CD4-positive, alpha-beta T cell treated with Interleukin-4 for 4 hours (primary cell): ENCODE measurements around the gene TFAP2D.

Source experiments
- DNase-seq: peaks from one replicate; pipeline ENCODE4 v3.0.0-alpha.2; 2020

TFAP2D gene

DNA sequence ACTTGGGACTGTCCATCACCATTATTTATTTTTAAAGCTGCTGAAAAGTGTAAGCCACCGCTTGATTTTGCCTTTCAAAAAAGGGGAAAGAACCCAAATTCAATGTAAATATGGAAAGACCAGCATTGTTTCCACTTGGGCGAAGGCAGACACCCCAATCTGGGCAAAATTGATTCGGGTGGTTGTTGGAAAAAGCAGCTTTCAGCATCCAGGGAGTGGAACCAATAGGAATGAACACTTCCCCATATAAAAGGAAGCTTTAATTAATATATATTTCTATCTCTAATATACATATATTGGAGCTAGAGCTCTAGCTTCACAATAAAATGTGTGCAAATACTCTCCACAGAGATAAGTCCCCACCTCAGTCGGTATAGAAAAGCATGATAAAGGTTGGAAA lies at the start of gene TFAP2D:
Gene TFAP2D, plus strand, starts transcription at position 301 of the 400 bp plus-strand sequence. CDS start 530 bp downstream, outside the sequence.
- DNase-seq = no peak

DNA sequence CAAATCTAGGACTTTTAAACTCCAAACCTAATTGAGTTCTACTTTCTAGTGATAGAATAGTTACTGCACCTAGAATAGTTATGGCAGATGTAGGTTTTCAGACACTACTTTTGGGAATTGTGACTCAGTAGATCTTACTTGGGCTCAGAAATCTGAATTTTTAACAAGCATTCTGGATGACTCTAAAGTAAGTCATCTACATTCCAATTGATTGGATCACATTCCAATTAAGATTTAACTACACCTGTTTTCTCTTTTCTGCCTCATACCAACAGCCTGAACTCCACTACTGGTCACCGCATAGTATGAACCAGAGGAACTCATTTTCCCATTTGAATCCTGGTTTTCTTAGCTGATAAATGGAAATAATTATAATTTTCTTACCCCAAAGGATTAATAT lies 49.5 kb upstream of the TFAP2D start:
- DNase-seq = no peak

DNA sequence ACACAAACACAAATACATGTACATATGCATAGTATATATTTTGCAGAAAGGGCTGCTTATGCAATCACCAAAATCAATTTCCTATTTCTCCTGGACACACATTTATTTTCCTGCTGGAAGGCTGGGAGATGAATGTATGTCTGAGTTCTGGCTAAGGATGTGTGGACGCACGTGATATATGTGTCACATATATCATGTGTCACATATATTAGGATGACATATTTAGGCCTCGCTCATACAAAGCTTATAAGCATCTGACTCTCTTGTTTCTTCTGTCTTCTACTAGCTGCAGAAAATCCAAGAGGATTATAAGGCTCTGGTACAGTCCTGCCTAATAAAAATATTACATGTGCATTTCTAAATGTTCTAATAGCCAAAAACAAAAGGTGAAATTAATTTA lies 47.2 kb upstream of the TFAP2D start:
- no peak for DNase-seq

DNA sequence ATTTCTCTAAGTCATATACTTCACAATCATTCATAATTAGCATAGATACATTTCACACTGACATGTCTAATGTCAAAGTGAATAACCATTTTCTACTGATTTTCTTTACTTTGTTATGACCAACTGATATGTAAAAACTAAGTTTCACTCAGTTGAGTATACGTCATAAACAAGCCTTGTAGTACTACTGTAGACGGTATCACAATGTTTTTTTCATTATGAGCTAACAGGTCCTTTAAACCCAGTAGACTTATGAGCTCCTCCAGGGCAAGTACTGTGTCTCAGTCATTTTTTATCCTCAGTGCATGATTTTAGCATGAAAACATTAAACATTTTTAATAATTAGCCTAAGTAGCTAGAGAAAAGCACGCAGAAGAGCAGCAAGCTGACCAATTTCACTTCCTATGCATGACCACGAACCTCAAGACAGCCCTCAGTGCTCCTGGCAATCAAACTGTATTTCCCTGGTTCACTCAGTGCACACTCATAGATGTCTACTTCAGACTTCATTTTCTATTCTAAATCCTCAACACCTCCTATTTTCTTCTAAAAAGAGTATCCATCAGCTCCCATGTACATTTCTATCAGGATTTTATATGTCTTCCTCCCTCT lies 32.0 kb upstream of the TFAP2D start:
- no peak for DNase-seq

DNA sequence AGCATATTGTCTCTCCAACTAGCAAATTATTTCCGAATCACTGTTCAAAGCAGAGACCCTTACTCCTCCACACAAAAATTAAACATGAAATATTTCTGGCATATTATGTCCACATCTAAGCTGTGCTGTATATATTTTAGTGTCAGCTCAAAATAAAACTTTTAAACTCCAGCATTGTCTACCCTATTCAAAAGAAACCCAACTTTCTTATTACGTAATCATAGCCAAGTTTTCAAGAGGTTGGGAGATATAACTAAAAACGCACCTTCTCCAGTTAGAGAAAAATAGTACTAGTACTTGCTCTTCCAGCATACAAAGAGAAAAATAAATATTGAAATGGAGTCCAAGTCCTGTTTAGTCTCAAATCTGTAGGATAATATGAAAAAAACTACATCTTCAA lies 24.1 kb upstream of the TFAP2D start:
- DNase-seq = no peak

DNA sequence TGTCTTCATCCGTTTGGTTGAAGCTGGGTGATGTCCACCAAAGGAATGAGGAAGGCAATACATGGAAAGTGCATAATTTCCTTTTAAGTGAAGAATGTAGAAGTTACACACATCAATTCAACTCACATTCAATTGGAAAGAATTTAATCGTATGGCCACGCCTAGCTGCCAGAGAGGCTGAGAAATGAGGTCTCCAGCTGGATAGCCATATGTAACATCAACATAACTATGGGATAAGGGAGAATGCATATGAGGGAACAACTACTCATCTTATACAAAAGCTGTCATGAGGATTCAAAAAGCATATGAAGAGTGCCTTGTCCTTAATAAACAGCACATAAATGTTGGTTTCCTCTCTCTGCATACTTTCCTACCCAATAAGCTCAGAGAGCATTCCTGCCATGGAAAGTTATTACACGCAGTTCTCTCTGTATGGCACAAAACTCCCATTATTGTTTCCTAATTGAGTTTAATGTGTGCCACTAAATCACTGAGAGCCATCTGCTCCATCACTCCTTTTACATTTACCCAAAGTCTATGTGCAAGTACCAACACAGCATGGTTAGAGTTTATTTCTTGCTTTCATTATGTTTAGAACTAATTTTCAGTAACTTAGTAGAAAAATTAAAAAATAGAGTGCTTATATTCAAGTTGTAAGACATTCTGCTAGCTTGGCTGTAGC lies 21.4 kb upstream of the TFAP2D start:
- DNase-seq = no peak

DNA sequence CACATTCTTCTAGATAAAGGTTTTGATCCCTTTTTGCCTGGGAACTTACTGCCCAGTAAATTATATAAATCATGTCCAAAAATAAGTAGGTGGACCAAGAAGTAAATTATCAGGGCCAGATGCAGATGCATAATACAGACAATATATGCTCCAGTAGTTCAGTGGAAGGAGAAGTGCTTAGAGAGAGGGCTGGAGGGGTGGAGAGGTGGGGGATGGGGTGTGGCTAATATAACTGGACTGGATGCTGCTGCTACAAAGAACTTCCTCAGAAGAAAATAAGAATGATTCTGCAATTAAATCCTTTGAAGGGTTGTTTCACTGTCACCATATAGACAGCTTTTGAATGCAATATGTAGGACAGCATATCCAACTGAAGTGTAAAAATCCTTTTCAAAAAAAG lies 14.8 kb upstream of the TFAP2D start:
- DNase-seq = no peak

DNA sequence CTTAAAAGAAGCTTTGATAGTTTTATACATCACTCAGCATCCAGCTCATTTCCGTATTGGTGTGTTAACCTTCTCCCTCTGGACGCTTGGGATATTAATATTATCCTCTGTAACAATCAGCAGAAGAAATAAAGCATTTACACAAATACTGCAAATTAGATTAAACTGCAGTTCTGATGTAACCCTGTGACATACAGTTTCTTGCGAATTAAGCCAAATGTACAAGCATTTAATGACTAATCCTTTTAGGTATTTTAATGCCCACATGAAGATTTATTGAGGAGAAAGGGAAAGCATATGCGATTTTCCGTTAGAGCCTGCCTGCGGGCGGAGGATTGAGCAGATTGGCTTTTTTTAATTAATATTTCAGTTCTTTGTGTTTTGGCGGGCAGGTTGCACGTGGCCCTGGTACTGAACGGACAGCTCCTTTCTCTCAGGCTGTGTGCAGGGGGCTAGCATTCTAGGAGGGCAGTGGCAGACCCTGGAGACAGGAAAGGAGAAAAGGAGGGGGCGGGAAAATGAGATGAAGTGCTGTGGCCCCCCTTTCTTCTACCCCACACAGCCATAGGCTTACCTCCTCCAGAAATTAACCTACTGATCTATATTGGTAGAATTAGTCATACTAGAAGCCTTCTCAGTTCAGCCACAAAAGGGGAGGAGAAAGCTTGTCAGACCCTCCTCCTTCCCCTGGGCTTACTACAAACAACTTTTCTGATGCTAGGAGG lies 14.1 kb upstream of the TFAP2D start:
- DNase-seq = no peak

DNA sequence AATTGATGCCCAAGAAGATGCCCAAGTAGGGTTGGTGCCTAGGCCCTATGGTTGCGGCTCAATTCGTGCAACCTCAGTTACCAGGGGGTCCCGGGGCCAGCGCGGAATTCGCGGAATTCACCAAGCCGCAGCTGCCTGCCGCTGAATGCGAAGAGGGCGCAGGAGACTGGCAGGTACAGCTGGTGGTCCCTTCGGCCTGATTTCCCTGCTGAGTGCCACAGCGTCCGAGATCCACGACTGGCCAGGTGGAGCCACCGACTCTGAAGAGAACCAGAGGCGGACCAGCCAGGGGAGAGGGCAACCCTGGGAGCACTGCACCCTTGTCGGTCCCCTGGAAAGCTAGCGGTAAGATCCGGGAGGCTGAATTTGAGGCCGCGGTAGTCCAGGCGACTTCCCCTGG lies 6.8 kb upstream of the TFAP2D start:
- no peak for DNase-seq

DNA sequence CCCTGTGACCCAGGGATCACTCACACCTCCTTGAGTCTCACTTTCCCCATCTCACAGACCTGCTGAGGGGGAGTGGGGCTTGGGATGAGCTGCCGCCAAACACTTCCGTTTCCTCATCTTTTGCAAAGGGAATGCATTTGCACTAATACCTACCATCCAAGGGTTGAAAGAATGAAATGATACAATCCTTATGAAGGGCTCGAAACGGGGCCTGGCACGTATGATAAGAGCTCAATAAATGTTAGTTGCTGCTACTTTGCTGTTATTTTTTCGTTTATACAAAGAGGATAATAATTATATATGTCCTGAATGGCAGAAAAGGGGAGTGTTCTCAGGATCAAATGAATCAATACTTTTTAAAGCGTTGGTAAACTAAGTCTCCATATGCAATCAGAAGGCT lies 6.1 kb upstream of the TFAP2D start:
- DNase-seq = no peak

DNA sequence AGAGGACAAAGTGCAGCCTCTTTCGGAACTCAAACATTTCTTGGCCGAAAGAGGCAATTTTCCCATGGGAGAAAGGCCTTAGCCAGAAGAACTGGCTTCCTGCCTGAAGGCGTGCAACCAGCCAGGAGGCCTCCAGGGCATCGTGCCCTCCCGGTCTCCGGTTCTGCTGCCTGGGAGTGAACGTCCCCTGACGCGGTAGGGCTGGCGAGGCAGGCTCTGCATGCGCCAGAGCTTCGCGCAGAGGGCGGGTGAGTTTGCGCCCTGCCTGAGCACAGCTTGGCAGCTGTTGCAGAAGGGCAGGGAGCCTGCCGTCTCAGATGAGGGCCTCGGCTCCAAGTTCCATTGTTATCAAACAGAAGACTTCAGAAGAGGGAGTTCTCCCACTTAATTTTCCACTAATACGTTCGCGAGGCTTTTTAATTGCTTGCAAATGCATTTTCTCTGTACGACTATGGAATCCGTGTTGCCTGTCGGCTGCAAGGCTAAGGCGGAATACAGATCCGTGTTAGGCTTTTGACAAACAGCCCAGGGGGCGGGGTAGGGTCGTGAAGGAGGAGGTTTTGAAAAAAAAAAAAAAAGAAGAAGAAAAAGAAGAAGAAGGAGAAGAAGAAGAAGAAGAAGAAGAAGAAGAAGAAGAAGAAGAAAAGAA lies 5.5 kb upstream of the TFAP2D start:
- DNase-seq = no peak

DNA sequence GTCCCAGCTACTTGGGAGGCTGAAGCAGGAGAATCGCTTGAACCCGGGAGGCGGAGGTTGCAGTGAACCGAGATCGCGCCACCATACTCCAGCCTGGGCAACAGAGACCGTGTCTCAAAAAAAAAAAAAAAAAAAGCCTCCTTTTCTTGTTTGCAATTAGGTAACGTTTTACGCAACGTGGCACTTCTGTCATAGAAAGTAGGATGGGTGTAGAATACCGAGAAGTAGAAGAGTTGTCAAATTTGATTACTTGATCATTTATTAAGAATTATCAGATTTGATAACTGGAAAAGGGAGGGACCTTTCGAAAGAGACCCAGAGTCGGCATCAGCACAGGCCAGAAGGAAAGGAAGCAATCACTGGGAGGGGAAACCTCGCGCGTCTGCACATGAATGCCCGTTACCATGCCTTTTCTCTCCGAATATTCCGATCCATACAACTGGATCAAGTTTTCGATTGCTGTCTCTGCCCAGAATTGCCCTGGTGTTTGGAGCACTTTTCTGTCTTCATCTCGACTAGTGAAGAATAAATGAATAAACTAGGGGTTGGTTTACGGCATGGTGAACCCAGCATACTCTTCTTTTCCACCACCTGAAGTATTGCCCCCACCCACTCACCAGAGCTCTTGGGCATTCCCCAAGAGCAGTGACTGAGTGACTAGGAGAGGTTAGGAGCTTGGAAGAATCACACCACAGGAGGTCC lies 4.5 kb upstream of the TFAP2D start:
- no peak for DNase-seq

DNA sequence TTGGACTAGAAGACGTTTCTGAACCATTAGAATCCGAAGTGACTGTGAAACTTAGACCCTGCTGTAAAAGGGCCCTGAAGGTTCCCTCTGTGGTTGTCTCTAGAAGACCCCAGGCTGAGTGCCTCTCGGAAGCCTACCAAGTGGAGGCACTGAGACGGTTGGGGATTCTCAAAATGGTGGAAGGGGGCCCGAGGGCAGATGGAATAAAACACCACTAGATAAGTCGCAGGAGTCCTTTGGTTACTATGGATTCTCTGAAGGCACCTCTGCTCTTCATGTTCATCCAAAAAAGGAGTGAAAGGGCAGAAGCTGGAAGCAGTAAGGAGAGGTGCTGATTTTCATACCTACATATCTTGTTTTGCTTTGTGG lies 4.0 kb upstream of the TFAP2D start:
- DNase-seq = no peak

DNA sequence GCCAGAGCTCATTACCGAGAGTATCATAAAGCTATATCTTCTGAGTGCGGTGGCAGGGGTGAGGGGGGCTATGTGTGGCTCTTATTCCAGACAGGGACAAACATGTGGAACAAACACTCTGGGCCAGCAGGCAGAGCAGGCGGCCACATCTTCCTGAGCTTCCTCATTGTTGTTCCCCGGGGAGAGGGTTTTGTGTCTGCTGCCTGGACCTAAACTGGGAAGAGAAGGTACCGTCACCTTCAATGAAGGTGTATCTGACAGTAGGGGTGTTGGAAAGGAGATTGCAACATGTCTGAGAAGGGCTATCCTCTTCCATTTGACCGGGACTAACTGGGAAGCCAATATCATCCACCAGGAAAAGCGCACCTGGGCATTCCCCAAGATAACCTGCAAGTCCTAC lies 1.6 kb upstream of the TFAP2D start:
- no peak for DNase-seq

DNA sequence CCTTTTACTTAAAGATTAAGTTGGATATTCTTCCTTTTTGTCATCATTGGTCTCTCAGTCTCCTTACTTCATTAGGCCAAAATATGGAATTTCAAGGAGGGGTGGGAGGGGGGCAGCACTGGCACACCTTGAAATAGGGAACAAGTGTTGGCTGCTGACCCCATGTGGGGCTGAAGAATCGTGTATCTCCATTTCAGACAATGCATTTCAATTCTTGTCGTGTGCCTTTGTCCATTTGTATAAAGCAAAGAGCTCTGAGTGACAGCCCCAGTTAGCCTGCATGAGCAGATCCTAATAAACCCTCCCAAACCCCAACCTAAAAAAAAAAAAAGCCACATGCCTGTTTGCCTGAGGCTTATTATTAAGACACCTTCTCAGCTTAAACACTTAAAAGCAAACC lies 1.0 kb upstream of the TFAP2D start:
- no peak for DNase-seq

DNA sequence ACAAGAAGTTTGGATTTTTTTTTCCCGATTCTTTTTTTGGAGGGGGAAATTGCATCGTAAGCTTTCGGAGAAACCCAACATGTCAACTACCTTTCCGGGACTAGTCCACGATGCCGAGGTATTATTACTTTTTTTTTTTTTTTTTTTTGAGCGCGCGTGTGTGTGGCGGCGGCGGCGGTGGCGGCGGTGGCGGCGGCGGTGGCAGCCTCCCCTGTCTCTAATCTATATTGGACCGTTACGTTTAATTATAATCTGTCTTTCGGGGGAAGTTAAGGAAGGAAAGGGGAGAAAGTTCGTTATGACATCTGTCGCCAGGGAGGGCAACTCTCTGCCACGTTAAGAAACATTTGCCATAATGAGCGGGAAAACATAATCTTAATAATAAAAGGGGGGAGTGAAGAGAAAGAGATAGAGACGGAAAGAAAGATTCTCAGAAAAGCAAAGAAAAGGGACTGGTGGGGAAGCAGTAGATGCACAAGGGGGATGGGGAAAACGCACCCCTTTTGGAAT lies 706 bp downstream of the TFAP2D start:
- no peak for DNase-seq

DNA sequence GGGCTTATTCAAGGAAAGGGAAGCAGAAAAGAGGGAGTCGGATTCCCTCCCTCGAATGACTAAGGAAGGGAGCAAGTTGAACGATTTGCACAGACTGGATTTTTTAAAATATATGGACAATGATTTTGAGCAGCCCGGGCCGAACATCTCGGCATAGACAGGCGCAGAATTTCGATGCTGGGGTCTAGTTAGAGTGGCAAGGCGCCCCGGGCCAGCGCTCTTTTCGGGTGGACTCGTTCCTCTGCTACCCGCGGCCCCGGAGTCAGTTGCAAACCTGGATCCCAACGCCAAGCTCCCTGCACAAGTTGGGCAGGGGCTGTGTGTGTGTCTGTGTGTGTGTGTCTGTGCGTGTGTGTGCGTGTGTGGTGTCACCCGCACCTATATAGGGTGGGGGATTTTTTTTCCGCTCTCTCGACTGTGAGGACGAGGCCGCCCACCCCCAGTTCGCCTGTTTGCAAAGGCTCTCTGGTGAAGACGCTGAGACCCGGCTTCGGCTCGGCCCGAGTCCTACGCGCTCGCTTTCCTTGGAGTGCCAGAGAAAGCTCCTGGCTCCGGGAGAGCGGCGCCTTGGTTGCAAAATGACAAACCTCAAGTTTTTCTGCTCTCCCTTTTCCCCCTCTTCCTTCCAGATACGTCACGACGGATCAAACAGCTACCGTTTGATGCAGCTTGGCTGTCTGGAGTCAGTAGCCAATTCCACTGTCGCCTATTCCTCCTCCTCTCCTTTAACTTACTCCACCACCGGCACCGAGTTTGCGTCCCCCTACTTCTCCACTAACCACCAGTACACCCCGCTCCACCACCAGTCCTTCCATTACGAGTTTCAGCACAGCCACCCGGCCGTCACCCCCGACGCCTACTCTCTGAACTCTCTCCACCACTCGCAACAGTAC lies 1.4 kb downstream of the TFAP2D start:
- no peak for DNase-seq

DNA sequence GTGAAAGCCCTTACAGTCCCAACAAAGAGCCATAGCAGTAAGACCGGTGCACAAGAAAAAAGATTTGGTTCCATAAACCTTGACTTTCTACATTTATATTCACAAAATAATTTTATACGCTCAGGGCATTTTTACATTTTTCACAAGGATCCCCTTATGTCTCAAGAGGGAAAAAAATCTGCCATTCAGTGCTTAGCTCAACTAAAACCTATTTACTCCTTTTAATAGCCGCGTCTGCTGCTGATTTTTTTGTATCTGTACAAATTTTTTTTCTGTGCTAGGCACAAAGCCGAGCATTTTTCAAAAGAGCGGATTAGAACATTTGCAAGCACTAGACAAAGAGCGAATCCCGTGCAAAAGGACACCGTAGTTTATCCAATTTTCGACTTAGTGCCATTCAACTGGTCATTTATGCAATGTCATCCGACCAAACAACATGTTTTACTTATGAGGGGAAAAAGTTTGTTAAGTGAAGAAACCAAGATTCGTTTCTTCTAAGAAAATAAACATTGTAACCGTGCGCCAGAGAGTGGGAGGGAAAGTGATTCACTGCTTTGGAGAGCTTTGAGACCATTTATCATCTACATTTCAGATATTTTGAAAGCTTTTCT lies 3.7 kb downstream of the TFAP2D start:
- no peak for DNase-seq

DNA sequence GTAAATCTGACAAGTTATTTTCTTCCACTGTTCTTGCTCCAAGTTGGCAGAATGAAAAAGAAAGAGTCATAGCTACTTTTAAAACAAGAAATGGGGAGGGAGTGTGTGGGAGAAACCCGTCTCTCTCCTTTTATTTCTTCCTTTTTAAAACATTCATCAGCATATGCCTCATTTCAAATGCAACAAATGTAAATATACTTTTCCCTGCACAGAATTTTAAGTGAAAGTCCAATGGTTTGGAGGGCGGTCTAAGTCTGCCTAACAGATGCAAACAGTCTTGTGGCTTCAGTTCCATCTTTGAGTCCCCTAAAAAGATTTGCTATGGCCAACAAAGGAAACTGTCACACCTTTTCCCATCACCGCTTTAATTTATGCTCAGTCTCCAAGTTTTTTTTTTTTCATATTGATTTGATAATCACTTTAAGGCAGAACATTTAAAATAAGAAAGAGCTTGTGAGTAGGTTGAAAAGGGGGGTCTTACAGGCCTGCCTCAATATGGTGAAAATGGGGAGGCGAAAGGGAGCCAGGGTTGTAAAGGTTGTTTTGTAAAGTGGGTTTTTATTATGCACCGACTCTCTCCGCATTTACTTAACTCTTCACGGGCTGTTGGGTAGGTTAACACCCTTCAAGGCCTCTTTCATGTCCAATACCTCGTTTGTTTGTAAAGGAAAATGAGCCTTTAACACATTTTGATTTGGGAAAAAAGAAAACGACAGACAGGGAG lies 4.6 kb downstream of the TFAP2D start:
- DNase-seq = no peak

DNA sequence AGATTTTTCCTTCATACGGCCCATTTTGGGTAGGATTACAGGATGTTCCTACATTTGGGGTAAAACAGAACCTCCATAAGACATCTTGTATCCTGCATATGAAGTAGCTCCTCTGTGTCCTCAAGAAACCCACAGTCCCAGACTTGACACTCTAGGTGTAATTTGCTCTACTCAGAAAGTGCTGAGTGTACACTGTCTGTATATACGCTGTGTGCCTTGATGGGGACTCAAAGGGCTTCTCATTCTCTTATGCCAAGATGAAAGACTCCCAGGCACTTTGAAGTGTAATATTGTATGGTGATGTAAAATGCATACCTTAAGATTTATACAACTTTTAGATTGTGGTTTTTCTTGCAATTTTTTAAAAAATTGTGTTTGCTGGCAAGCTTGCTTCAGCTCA lies 5.2 kb downstream of the TFAP2D start:
- DNase-seq = no peak

DNA sequence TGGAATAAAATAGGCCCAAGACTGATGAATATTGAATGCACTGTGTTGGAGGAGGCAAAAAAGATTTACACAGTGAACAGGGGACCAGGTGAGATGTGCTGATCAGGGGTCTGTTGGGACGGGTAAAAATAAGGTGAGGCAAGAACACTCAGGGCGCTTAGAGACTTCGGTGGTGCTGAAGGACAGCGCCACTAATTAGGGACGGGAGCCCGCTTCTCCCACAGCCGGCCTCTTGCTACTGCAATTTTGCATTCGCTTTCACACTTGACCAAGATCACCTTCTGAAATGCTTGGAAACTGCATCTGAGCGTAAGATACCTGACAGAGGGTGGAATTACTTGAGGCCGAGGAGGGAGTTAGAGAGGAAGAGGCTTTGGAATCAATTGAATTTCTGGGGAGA lies 7.3 kb downstream of the TFAP2D start:
- DNase-seq = no peak
